Measurements from ENCODE around the gene INF2. TPM values are rescaled to one million over a fixed set of nuclear protein-coding genes. Genes with fewer than 3 reads are reported as not detected.
"Not testable (repeated sequence)": the region's sequence is repeated elsewhere in the genome, so short reads cannot be mapped to it uniquely, and the experiment has no call there.

Gene INF2
- polyA plus RNA-seq, 1 experiment, result 14.9 TPM

GRCh38 chr14:104750056-104750752, 60.8 kb downstream of the INF2 start:
- DNase-seq (ENCODE audit: low read depth, low spot score), result no peak

GRCh38 chr14:104750753-104751057, 61.3 kb downstream of the INF2 start:
- H3K27me3 ChIP-seq (ENCODE audit: control insufficient read depth, insufficient read depth, low read length); DNase-seq (ENCODE audit: low read depth, low spot score); H3K27ac ChIP-seq (ENCODE audit: low read depth, low read length); H3K9me3 ChIP-seq (ENCODE audit: control insufficient read depth, insufficient read depth, low read length); H3K4me3 ChIP-seq (ENCODE audit: low read depth, low read length); POLR2A ChIA-PET: not testable (repeated sequence)
- CTCF ChIA-PET, result interaction anchor here (1.0 to 6.5 kb wide), 3 partner anchors 17 to 27 kb away, joined by 3 to 39 read pairs (median 11); partner anchors contain the start of gene ADSS1

More at GRCh38 chr14:104750056-104750752, 60.8 kb downstream of the INF2 start:
- ChIA-PET CTCF (interaction anchor here (1.0 to 6.5 kb wide), 3 partner anchors 17 to 27 kb away, joined by 3 to 39 read pairs (median 11); partner anchors contain the start of gene ADSS1), POLR2A (no interaction called here)
- no peak overlapping the region for H3K4me3 ChIP-seq (ENCODE audit: low read depth, low read length)
- H3K9me3 ChIP-seq (ENCODE audit: control insufficient read depth, insufficient read depth, low read length), result peaks cover 9% of the 10 kb centered on the region; the same call in 1 of the 2 replicates
- no peak overlapping the region for H3K27ac ChIP-seq (ENCODE audit: low read depth, low read length)
- TF ChIP-seq CTCF (IDR thresholded peaks at IDR 0.05; ENCODE audit: low read depth, low read length), result no peak
- no peaks in the 10 kb centered on the region for H3K27me3 ChIP-seq (ENCODE audit: control insufficient read depth, insufficient read depth, low read length)

- no peak for TF ChIP-seq CTCF (IDR thresholded peaks at IDR 0.05; ENCODE audit: low read depth, low read length)
- H3K9me3 ChIP-seq (ENCODE audit: control insufficient read depth, insufficient read depth, low read length), result peaks cover 9% of the 10 kb centered on the region; the same call in 1 of the 2 replicates
- H3K27ac ChIP-seq (ENCODE audit: low read depth, low read length), result peak overlapping the region; percentile 52
- peak overlapping the region; percentile 60 for H3K4me3 ChIP-seq (ENCODE audit: low read depth, low read length)
- H3K27me3 ChIP-seq (ENCODE audit: control insufficient read depth, insufficient read depth, low read length), result no peaks in the 10 kb centered on the region
- ChIA-PET POLR2A (interaction anchor here (0.6 to 2.1 kb wide), 9 partner anchors 9 to 234 kb away, joined by 3 to 16 read pairs (median 4); partner anchors contain the start of genes ADSS1, CLBA1 and ZBTB42), CTCF (interaction anchor here (0.6 to 6.5 kb wide), 4 partner anchors 16 to 75 kb away, joined by 3 to 39 read pairs (median 19); partner anchors contain the start of gene ADSS1)
- no peak for DNase-seq (ENCODE audit: low read depth, low spot score)
Observed at GRCh38 chr14:104751539-104752422, 62.4 kb downstream of the INF2 start.

GRCh38 chr14:104752423-104752734, 63.0 kb downstream of the INF2 start:
- H3K27me3 ChIP-seq (ENCODE audit: control insufficient read depth, insufficient read depth, low read length), result no peaks in the 10 kb centered on the region
- POLR2A ChIA-PET, result interaction anchor here (0.6 to 2.1 kb wide), 11 partner anchors 9 to 233 kb away, joined by 3 to 16 read pairs (median 5); partner anchors contain the start of genes ADSS1, CLBA1 and ZBTB42
- TF ChIP-seq CTCF (IDR thresholded peaks at IDR 0.05; ENCODE audit: low read depth, low read length), result no peak
- no peak for DNase-seq (ENCODE audit: low read depth, low spot score)
- peak overlapping the region; percentile 52 for H3K27ac ChIP-seq (ENCODE audit: low read depth, low read length)
- H3K4me3 ChIP-seq (ENCODE audit: low read depth, low read length), result peak overlapping the region; percentile 60
- CTCF ChIA-PET, result interaction anchor here (3.4 to 6.5 kb wide), 3 partner anchors 15 to 74 kb away, joined by 11 to 39 read pairs (median 27); partner anchors contain the start of gene ADSS1
- peaks cover 9% of the 10 kb centered on the region; the same call in 1 of the 2 replicates for H3K9me3 ChIP-seq (ENCODE audit: control insufficient read depth, insufficient read depth, low read length)

GRCh38 chr14:104752735-104753527, 63.5 kb downstream of the INF2 start, which contains the start of gene SIVA1:
SIVA1 (plus strand) TSS chr14:104753147; CDS start chr14:104753202, 55 bp downstream.
- ChIA-PET CTCF (interaction anchor here (1.2 to 6.5 kb wide), 4 partner anchors 15 to 74 kb away, joined by 5 to 39 read pairs (median 19); partner anchors contain the start of gene ADSS1), POLR2A (interaction anchor here (0.6 to 2.1 kb wide), 14 partner anchors 10 to 541 kb away, joined by 3 to 16 read pairs (median 4); partner anchors contain the start of genes ADSS1, CLBA1 and ZBTB42)
- peak within 1 kb of the TSS; percentile 52 for H3K27ac ChIP-seq (ENCODE audit: low read depth, low read length)
- no peak for TF ChIP-seq CTCF (IDR thresholded peaks at IDR 0.05; ENCODE audit: low read depth, low read length)
- H3K27me3 ChIP-seq (ENCODE audit: control insufficient read depth, insufficient read depth, low read length), result no peaks in the 10 kb centered on the region
- H3K9me3 ChIP-seq (ENCODE audit: control insufficient read depth, insufficient read depth, low read length), result peaks cover 9% of the 10 kb centered on the region; the same call in 1 of the 2 replicates
- peak; percentile 98 for DNase-seq (ENCODE audit: low read depth, low spot score)
- H3K4me3 ChIP-seq (ENCODE audit: low read depth, low read length), result peak within 1 kb of the TSS; percentile 94
